ENCODE data around the gene LRRC1.

The LRRC1 gene

DNA sequence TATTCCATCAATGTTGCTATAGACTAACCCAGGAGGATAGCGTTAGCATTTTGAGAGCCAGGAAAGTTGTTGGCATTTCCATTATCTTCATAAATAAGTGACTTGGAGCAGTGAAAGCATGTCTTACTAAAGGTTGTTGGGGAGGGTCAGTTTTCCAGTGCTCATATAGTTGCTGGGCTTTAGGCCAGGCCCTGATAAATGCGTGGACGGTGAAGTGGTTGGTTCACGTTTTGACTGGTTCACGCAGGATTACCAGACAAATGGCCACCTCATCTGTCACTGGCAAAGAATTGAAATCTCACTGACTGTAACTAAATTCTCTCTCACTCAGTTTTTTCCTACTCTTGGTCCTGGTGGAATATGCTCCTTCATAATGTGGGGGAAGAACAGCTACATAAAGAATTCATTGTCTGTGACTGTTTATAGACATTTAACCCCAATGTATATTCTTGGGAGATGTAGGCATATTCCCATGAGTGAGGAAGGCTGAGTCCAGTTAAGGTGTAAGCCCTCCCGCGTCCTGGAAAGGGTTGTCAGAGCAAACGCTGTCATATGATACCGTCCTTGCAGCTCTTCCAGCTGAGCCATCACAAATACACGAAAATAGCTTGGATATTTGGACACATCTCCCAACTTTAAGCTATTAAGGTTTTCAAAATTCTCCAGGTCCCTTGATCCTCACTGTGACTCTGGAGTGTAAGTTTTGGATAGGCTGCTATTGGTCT is 27.8 kb downstream of the LRRC1 start:
- Histone ChIP-seq H2AFZ (ENCODE audit: low read depth, low read length) (no peak overlapping the region), H3K27me3 (ENCODE audit: insufficient read depth, low read length, poor library complexity) (no peaks in the 10 kb centered on the region), H3K4me3 (ENCODE audit: low read depth in 1 of 2, low read length in 2 of 2) (no peak overlapping the region), H3K27ac (ENCODE audit: low read length) (no peak overlapping the region), H3K9ac (ENCODE audit: low read depth, low read length) (no peak overlapping the region), H3K4me1 (ENCODE audit: insufficient read depth, low read length) (no peaks in the 10 kb centered on the region), H4K20me1 (ENCODE audit: insufficient read depth, low read length) (peaks cover 18% of the 10 kb centered on the region; the same call in 1 of the 2 replicates), H3K4me2 (ENCODE audit: insufficient read depth, low read length) (no peak overlapping the region), H3K9me3 (ENCODE audit: insufficient read depth, low read length, severe bottlenecking) (no peaks in the 10 kb centered on the region), H3K36me3 (ENCODE audit: insufficient read depth, low read length) (no peaks in the 10 kb centered on the region), H3K79me2 (ENCODE audit: insufficient read depth, low read length) (peaks cover 99% of the 10 kb centered on the region)
- no peak for DNase-seq
- no peak for ATAC-seq (ENCODE audit: insufficient read depth, low read depth)
- TF ChIP-seq, protein P1, sequence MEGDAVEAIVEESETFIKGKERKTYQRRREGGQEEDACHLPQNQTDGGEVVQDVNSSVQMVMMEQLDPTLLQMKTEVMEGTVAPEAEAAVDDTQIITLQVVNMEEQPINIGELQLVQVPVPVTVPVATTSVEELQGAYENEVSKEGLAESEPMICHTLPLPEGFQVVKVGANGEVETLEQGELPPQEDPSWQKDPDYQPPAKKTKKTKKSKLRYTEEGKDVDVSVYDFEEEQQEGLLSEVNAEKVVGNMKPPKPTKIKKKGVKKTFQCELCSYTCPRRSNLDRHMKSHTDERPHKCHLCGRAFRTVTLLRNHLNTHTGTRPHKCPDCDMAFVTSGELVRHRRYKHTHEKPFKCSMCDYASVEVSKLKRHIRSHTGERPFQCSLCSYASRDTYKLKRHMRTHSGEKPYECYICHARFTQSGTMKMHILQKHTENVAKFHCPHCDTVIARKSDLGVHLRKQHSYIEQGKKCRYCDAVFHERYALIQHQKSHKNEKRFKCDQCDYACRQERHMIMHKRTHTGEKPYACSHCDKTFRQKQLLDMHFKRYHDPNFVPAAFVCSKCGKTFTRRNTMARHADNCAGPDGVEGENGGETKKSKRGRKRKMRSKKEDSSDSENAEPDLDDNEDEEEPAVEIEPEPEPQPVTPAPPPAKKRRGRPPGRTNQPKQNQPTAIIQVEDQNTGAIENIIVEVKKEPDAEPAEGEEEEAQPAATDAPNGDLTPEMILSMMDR (IDR thresholded peaks at IDR 0.05; ENCODE audit: borderline replicate concordance, extremely low read depth, low read length, poor library complexity, severe bottlenecking): no peak

DNA sequence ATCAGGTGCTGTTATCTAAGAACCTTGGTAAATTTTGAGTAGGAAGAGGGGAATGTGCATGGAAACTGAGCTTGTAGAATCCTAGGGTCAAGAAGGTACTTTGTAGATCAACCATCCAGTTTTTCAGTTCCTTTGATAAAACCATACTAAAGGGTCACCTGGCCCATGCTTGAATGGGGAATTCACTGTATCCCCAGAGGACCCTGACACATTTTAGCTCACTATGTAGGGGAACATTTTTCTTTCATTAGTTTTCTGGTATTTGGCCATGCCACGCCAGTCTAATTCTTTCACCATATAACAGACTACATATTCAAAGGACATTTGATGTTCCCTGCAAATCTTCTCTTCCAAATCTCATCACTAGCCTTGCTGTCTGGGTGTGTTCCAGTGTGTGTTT is 29.9 kb downstream of the LRRC1 start:
- H3K4me2 ChIP-seq (ENCODE audit: insufficient read depth, low read length): no peak overlapping the region
- H3K9me3 ChIP-seq (ENCODE audit: insufficient read depth, low read length, severe bottlenecking): no peaks in the 10 kb centered on the region
- H3K27ac ChIP-seq (ENCODE audit: low read length): no peak overlapping the region
- no peak overlapping the region for H3K4me3 ChIP-seq (ENCODE audit: low read depth in 1 of 2, low read length in 2 of 2)
- H4K20me1 ChIP-seq (ENCODE audit: insufficient read depth, low read length): peaks cover 19% of the 10 kb centered on the region; the same call in 1 of the 2 replicates
- H3K36me3 ChIP-seq (ENCODE audit: insufficient read depth, low read length): no peaks in the 10 kb centered on the region
- no peak for ATAC-seq (ENCODE audit: insufficient read depth, low read depth)
- H3K79me2 ChIP-seq (ENCODE audit: insufficient read depth, low read length): peaks cover 99% of the 10 kb centered on the region
- TF ChIP-seq, protein P1 (IDR thresholded peaks at IDR 0.05; ENCODE audit: borderline replicate concordance, extremely low read depth, low read length, poor library complexity, severe bottlenecking): no peak
- TF ChIP-seq EZH2 (IDR thresholded peaks at IDR 0.05; ENCODE audit: borderline replicate concordance, low read depth, low read length, severe bottlenecking): no peak
- no peak for DNase-seq
- H3K4me1 ChIP-seq (ENCODE audit: insufficient read depth, low read length): no peaks in the 10 kb centered on the region
- no peak overlapping the region for H2AFZ ChIP-seq (ENCODE audit: low read depth, low read length)
- H3K27me3 ChIP-seq (ENCODE audit: insufficient read depth, low read length, poor library complexity): no peaks in the 10 kb centered on the region
- no peak overlapping the region for H3K9ac ChIP-seq (ENCODE audit: low read depth, low read length)

DNA sequence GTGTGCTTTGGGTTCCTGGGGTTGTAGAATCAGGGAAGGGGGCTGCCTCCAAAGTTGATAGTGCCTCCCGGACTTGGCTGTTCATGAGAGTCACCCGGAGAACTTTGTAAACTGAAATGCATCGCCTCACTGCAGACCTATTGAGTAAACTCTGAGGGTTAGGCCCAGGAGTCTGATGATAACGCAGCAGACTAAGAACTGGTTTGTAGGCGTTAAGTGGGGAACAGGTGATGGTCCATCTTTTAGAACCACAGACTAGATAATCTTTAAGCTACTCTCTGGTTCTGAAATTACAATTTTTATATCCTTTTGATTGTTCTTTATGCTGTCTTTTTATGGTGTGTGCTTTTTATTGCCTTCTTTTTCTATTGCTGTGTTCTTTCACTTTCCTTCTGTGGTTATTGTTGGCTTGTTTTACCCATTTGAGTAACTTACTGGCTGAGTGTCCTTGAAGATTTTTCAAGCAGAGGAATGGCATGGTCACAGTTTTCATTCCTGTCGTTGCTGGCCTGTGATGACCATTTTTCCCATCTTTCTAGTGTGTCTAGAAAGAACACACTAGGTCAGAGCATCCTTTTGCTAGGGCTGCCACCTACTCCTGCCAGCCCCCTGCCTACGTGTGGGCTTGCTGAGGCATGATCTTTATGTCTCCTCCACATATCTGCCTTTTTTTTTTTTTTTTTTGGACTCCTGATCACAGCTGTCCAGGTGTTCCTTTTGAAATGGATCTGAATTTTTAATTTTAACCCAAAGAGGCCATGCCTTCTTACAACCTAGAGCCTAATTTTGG is 30.9 kb downstream of the LRRC1 start:
- Histone ChIP-seq H3K27me3 (ENCODE audit: insufficient read depth, low read length, poor library complexity) (no peaks in the 10 kb centered on the region), H4K20me1 (ENCODE audit: insufficient read depth, low read length) (peaks cover 27% of the 10 kb centered on the region; the same call in 1 of the 2 replicates), H3K4me3 (ENCODE audit: low read depth in 1 of 2, low read length in 2 of 2) (no peak overlapping the region), H3K4me2 (ENCODE audit: insufficient read depth, low read length) (no peak overlapping the region), H3K9ac (ENCODE audit: low read depth, low read length) (no peak overlapping the region), H3K9me3 (ENCODE audit: insufficient read depth, low read length, severe bottlenecking) (no peaks in the 10 kb centered on the region), H3K27ac (ENCODE audit: low read length) (no peak overlapping the region), H3K36me3 (ENCODE audit: insufficient read depth, low read length) (no peaks in the 10 kb centered on the region), H3K4me1 (ENCODE audit: insufficient read depth, low read length) (no peaks in the 10 kb centered on the region), H2AFZ (ENCODE audit: low read depth, low read length) (no peak overlapping the region), H3K79me2 (ENCODE audit: insufficient read depth, low read length) (peaks cover 99% of the 10 kb centered on the region)
- DNase-seq: no peak
- ATAC-seq (ENCODE audit: insufficient read depth, low read depth): no peak
- no peak for TF ChIP-seq EZH2 (IDR thresholded peaks at IDR 0.05; ENCODE audit: borderline replicate concordance, low read depth, low read length, severe bottlenecking)
- TF ChIP-seq, protein P1 (IDR thresholded peaks at IDR 0.05; ENCODE audit: borderline replicate concordance, extremely low read depth, low read length, poor library complexity, severe bottlenecking): no peak

Data from DND-41 (cell line).